Esophagus squamous epithelium (tissue), 4 donors: Measurements from ENCODE around the gene XIRP2.

ENCODE experiments used
- CTCF ChIP-seq, 6 experiments: fragments of 450-650 bp in 4 of 6; fragments of 200-600 bp in 2 of 6; sonication (generic) in 2 of 6; IDR thresholded peaks; one replicate each; pipeline ENCODE4 v1.5.1; 2016 to 2019; ENCODE audit warnings: antibody characterized with exemption in 6 of 6, mild to moderate bottlenecking in 4 of 6, moderate library complexity in 4 of 6
- POLR2A ChIP-seq, 4 donors: fragments of 450-650 bp; IDR thresholded peaks; one replicate each; pipeline ENCODE4 v1.6.1; 2017; ENCODE audit warnings: antibody characterized with exemption in 4 of 4, mild to moderate bottlenecking in 4 of 4, moderate library complexity in 3 of 4

- no peak for TF ChIP-seq CTCF (IDR thresholded peaks at IDR 0.05)
- TF ChIP-seq POLR2A (IDR thresholded peaks at IDR 0.05) = no peak
These were observed 377.4 kb downstream of the XIRP2 start for GRCh38 chr2:167265722-167266121.
